B cell (primary cell): ENCODE data around the gene SAP30L. TPM values are rescaled to one million over a fixed set of nuclear protein-coding genes. Genes with fewer than 3 reads are reported as not detected.

Experiments used
- ATAC-seq: fragments of 200-7000 bp; cut with Tn5 transposase; one replicate; pipeline ENCODE4 v1.10.0; 2021; ENCODE audit warnings: low read depth, mild to moderate bottlenecking, moderate number of reproducible peaks, moderate library complexity
- CTCF ChIA-PET: fragments of 350-600 bp; sonication (Branson Sonifier 250); formaldehyde crosslinking; loops from one replicate; lab custom pipeline; 2021; ENCODE audit warnings: antibody characterized with exemption, inconsistent platforms; lab: Charles Lee
- POLR2A ChIA-PET: fragments of 350-600 bp; sonication (Branson Sonifier 250); formaldehyde crosslinking; loops from one replicate; lab custom pipeline; 2021; ENCODE audit warnings: antibody characterized with exemption; lab: Charles Lee
- DNase-seq: peaks from one replicate; pipeline ENCODE4 v3.0.0; 2013
- H2AFZ ChIP-seq: 2 replicates; pipeline ENCODE4 v1.6.1; 2012; ENCODE audit warnings: mild to moderate bottlenecking, low read depth, low read length; ENCODE audit not compliant: insufficient read depth, poor library complexity, severe bottlenecking
- H3K27ac ChIP-seq, 2 donors: 1 replicate in 1 of 2; 2 replicates in 1 of 2; pipeline ENCODE4 v1.5.1; 2012 to 2013; ENCODE audit warnings: low read length in 2 of 2, mild to moderate bottlenecking in 2 of 2, moderate library complexity in 1 of 2
- H3K27me3 ChIP-seq, 4 experiments: fragments of 200-600 bp in 1 of 4; sonication (generic) in 1 of 4; replicated peaks in 1 of 4; 1 replicate in 2 of 4; 2 replicates in 2 of 4; pipeline versions ENCODE4 v1.6.1 to v1.7.0; 2013 to 2016; ENCODE audit warnings: low read length in 3 of 4, mild to moderate bottlenecking in 2 of 4, mixed read lengths in 1 of 4, moderate library complexity in 1 of 4; ENCODE audit not compliant: insufficient read depth in 4 of 4, control insufficient read depth in 3 of 4; ENCODE audit errors: control extremely low read depth in 1 of 4
- H3K36me3 ChIP-seq, 2 experiments: replicated peaks in 1 of 2; 1 replicate in 1 of 2; 2 replicates in 1 of 2; pipeline versions ENCODE4 v1.6.1 to v1.7.1; 2013; ENCODE audit warnings: low read length in 1 of 2; ENCODE audit not compliant: insufficient read depth in 2 of 2, control insufficient read depth in 1 of 2; ENCODE audit errors: control extremely low read depth in 1 of 2, extremely low read depth in 1 of 2
- H3K4me1 ChIP-seq, 2 donors: fragments of 200-600 bp in 1 of 2; sonication (generic) in 1 of 2; 1 replicate in 1 of 2; 2 replicates in 1 of 2; pipeline versions ENCODE4 v1.5.1 to v1.6.1; 2013 to 2017; ENCODE audit warnings: low read length in 2 of 2; ENCODE audit not compliant: control insufficient read depth in 2 of 2, insufficient read depth in 2 of 2
- H3K4me2 ChIP-seq: replicated peaks from 2 replicates; pipeline ENCODE3; 2012; ENCODE audit warnings: mild to moderate bottlenecking, low read depth, low read length; ENCODE audit not compliant: poor library complexity, severe bottlenecking
- H3K4me3 ChIP-seq, 5 experiments: fragments of 200-600 bp in 1 of 5; sonication (generic) in 1 of 5; 1 replicate in 3 of 5; 2 replicates in 2 of 5; pipeline versions ENCODE4 v1.5.1 to v1.7.0; 2011 to 2016; ENCODE audit warnings: low read length in 4 of 5, mild to moderate bottlenecking in 4 of 5, low read depth in 2 of 5, control low read depth in 1 of 5, moderate library complexity in 1 of 5; ENCODE audit not compliant: insufficient read depth in 1 of 5; ENCODE audit errors: control extremely low read depth in 1 of 5, extremely low read depth in 1 of 5
- H3K79me2 ChIP-seq: fragments of 200-600 bp; sonication (generic); one replicate; pipeline ENCODE4 v1.6.0; 2016; ENCODE audit warnings: low read length; ENCODE audit not compliant: control insufficient read depth, insufficient read depth
- H3K9ac ChIP-seq: fragments of 200-600 bp; sonication (generic); 2 replicates; pipeline ENCODE4 v1.6.1; 2017; ENCODE audit warnings: mild to moderate bottlenecking, low read length, moderate library complexity
- H3K9me3 ChIP-seq, 3 donors: one replicate each; pipeline versions ENCODE4 v1.6.1 to v1.7.1; 2013; ENCODE audit warnings: low read length in 2 of 3; ENCODE audit not compliant: control insufficient read depth in 2 of 3, insufficient read depth in 1 of 3; ENCODE audit errors: control extremely low read depth in 1 of 3
- H4K20me1 ChIP-seq: 2 replicates; pipeline ENCODE4 v1.6.0; 2012; ENCODE audit warnings: mild to moderate bottlenecking, low read length; ENCODE audit not compliant: insufficient read depth, control insufficient read depth, poor library complexity, severe bottlenecking
- H3K27ac Mint-ChIP-seq: one replicate; pipeline ENCODE4 v1.8.0; 2021; ENCODE audit warnings: mixed read lengths
- H3K27me3 Mint-ChIP-seq: one replicate; pipeline ENCODE4 v1.8.0; 2021; ENCODE audit warnings: mixed read lengths
- H3K4me1 Mint-ChIP-seq: one replicate; pipeline ENCODE4 v1.8.0; 2021; ENCODE audit warnings: mixed read lengths
- H3K4me3 Mint-ChIP-seq: one replicate; pipeline ENCODE4 v1.8.0; 2021; ENCODE audit warnings: mixed read lengths
- H3K9me3 Mint-ChIP-seq: one replicate; pipeline ENCODE4 v1.8.0; 2022; ENCODE audit warnings: mixed read lengths; ENCODE audit not compliant: insufficient read depth
- CTCF ChIP-seq: fragments of 200-600 bp; IDR thresholded peaks from one replicate; pipeline ENCODE4 v1.8.0; 2022; ENCODE audit warnings: antibody characterized with exemption, mild to moderate bottlenecking
- EZH2 ChIP-seq: IDR thresholded peaks from 2 replicates; pipeline ENCODE4 v1.6.1; 2012; ENCODE audit warnings: borderline replicate concordance, low read depth, mild to moderate bottlenecking, moderate library complexity, low read length; ENCODE audit not compliant: insufficient read depth, poor library complexity, severe bottlenecking
- WGBS: methylation state at CpG from one replicate; pipeline ENCODE4 v1.1.5; 2013; ENCODE audit warnings: missing lambda C conversion rate; ENCODE audit not compliant: insufficient coverage; 5-methylcytosine and 5-hydroxymethylcytosine counted together
- intact Hi-C: fragments of 100-400 bp; cut with micrococcal nuclease; formaldehyde crosslinking; loops from one replicate; pipeline ENCODE4 v1.10.0; 2022
- polyA plus RNA-seq: library from polyadenylated mRNA; depleted of rRNA; stranded (reverse); fragments of >200 nt; gene quantifications from 2 replicates; pipeline ENCODE4 v1.2.3, GENCODE V29; 2012
- total RNA-seq, 2 donors: library from RNA; stranded (reverse); fragments of 120-200 nt in 1 of 2; gene quantifications; 1 replicate in 1 of 2; 2 replicates in 1 of 2; pipeline versions ENCODE4 v1.2.3 to v1.2.4, GENCODE V29; 2013 to 2022

Gene SAP30L
- total and polyA plus RNA-seq, 2 donors (not counting 1 experiment from before 2014, with no cell fraction given) = 34.8 to 41.5 TPM

GRCh38 chr5:154451957-154452356 is 6.2 kb downstream of the SAP30L start:
- no CpG with 5 or more reads among the region's 8 CpGs for WGBS
- H3K27me3 Mint-ChIP-seq = no peaks in the 10 kb centered on the region
- no peak overlapping the region for H3K4me3 Mint-ChIP-seq
- ATAC-seq (no peak), DNase-seq (no peak)
- ChIA-PET CTCF (interaction anchor here (0.9 to 1.0 kb wide), 2 partner anchors 9 to 18 kb away, joined by 3 to 5 read pairs; no protein-coding TSS in a partner anchor), POLR2A (no interaction called here)
- Histone ChIP-seq H4K20me1 (peaks cover 15% of the 10 kb centered on the region), H3K79me2 (peaks cover 24% of the 10 kb centered on the region), H3K4me1 (peaks cover 15 to 22% of the 10 kb centered on the region in 2 donors), H3K9ac (no peak overlapping the region), H3K4me2 (no peak overlapping the region), H3K4me3 (no peak overlapping the region), H3K9me3 (no peaks in the 10 kb centered on the region), H2AFZ (no peak overlapping the region), H3K27ac (no peak overlapping the region), H3K36me3 (peaks cover 0 to 67% of the 10 kb centered on the region in 2 experiments), H3K27me3 (no peaks in the 10 kb centered on the region)
- TF ChIP-seq EZH2 (no peak), CTCF (no peak)
- intact Hi-C loops = no loop called here
- H3K4me1 Mint-ChIP-seq = peaks cover 31% of the 10 kb centered on the region
- H3K27ac Mint-ChIP-seq = no peak overlapping the region
- no peaks in the 10 kb centered on the region for H3K9me3 Mint-ChIP-seq

- Histone ChIP-seq H3K36me3 (peaks cover 6 to 78% of the 10 kb centered on the region in 2 experiments), H3K4me1 (no peaks in the 10 kb centered on the region), H2AFZ (no peak overlapping the region), H4K20me1 (no peaks in the 10 kb centered on the region), H3K4me2 (no peak overlapping the region), H3K9ac (no peak overlapping the region), H3K27me3 (no peaks in the 10 kb centered on the region), H3K4me3 (no peak overlapping the region), H3K27ac (no peak overlapping the region), H3K9me3 (no peaks in the 10 kb centered on the region), H3K79me2 (no peaks in the 10 kb centered on the region)
- H3K27me3 Mint-ChIP-seq = no peaks in the 10 kb centered on the region
- ChIA-PET CTCF (interaction anchor here (1.5 kb wide), 1 partner anchor 13 kb away, joined by 6 read pairs; no protein-coding TSS in a partner anchor), POLR2A (no interaction called here)
- no peak overlapping the region for H3K27ac Mint-ChIP-seq
- WGBS = no CpG with 5 or more reads among the region's 5 CpGs
- H3K9me3 Mint-ChIP-seq = no peaks in the 10 kb centered on the region
- ATAC-seq = no peak
- DNase-seq = no peak
- no peak overlapping the region for H3K4me3 Mint-ChIP-seq
- peaks cover under 1% of the 10 kb centered on the region for H3K4me1 Mint-ChIP-seq
- intact Hi-C loops = no loop called here
- no peak for TF ChIP-seq CTCF
- no peak for TF ChIP-seq EZH2
Measured at GRCh38 chr5:154455585-154455984, 9.8 kb downstream of the SAP30L start.
